ENCODE data around the gene TTC21A. TPM values are rescaled to one million over a fixed set of nuclear protein-coding genes. Genes with fewer than 3 reads are reported as not detected.

The TTC21A gene
- total RNA-seq, 1 donor from 2014 or later = 8.8 TPM

DNA sequence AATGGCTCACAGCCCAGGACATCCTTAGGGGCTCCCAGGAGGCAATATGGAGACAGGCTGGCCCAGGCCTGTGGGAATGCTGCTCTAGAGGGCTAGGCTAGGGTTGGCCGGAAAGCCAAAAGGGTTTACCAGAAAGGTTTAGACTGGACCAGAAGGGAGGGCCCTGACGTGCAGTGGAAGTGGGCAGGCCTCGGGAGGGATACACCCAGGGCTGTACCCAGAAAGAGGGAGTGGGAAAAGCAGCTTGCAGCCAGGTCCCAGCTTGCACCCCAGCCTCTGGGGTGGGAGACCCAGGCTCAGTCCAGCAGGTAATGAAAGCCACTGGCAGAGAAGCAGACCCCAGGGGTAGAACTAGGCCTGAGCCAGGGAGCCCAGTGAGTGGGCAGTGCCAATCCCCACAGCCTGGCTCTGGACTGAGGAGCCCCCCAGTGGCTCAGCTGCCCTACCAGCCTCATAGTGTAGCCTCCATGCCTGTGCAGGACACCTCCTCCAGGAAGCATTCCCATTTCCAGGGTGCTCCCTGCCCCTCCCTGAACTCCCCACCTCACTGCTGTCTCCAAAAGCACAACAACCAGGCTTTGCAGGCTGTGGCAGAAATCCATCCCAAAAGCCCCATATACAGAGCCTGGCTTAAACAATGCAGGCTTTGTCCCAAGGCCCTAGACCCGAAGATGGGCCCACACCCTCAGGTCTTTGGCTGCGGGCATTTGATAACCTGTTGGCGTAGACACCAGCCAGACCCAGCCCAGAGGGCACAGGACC, 3.5 kb upstream of the TTC21A start:
- intact Hi-C loops (cut with DNase I) = no loop called here
- H3K27ac ChIP-seq = no peak overlapping the region
- peaks cover 0 to 16% of the 10 kb centered on the region in 2 donors for H3K36me3 ChIP-seq
- H3K4me3 ChIP-seq = no peak overlapping the region
- no peaks in the 10 kb centered on the region for H3K27me3 ChIP-seq
- H3K4me1 ChIP-seq = peaks cover 67% of the 10 kb centered on the region
- peak; percentile 81 to 86 for DNase-seq (ENCODE audit: extremely low spot score in 2 of 2)
- H3K9me3 ChIP-seq = no peaks in the 10 kb centered on the region
- TF ChIP-seq, protein P1, sequence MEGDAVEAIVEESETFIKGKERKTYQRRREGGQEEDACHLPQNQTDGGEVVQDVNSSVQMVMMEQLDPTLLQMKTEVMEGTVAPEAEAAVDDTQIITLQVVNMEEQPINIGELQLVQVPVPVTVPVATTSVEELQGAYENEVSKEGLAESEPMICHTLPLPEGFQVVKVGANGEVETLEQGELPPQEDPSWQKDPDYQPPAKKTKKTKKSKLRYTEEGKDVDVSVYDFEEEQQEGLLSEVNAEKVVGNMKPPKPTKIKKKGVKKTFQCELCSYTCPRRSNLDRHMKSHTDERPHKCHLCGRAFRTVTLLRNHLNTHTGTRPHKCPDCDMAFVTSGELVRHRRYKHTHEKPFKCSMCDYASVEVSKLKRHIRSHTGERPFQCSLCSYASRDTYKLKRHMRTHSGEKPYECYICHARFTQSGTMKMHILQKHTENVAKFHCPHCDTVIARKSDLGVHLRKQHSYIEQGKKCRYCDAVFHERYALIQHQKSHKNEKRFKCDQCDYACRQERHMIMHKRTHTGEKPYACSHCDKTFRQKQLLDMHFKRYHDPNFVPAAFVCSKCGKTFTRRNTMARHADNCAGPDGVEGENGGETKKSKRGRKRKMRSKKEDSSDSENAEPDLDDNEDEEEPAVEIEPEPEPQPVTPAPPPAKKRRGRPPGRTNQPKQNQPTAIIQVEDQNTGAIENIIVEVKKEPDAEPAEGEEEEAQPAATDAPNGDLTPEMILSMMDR (IDR thresholded peaks at IDR 0.05) = no peak
- TF ChIP-seq POLR2AphosphoS5 (IDR thresholded peaks at IDR 0.05; ENCODE audit: insufficient read depth in 1 of 2, low read depth in 1 of 2) (no peak), POLR2A (IDR thresholded peaks at IDR 0.05) (no peak)

DNA sequence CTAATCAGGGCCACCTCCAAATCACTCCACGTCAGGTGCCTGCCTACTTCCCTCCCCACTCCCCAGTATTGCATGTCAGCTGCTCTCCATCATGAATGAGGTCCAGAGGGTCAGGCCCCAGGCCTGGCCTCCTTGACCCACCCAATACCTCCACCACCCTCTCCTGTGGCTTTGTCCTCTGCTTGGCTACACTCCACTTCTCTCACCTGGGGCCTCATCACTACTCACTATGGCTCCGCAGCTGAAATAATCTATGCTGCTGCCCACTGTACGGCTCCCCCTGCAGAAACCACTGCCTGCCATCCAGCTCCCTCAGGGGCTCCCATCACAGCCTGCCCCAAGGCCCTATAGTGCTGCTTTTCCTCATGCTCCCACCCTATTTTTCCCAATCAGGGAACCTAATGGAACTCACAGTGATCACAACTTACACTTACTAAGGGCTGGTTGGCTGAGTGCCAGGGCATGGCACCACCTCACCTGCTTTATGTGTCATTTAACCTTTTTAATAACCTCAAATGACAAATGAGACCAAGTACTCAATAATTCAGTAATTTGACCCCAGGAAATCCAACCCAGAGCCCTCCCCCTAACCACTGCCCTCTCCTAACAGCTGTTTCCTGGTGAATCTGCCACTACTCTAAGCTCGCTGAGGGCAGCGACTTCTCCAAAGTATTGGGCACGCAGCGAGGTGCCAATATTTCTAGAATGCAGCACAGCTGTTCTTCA, 2.4 kb upstream of the TTC21A start:
- Histone ChIP-seq H3K36me3 (peaks cover 0 to 5% of the 10 kb centered on the region in 2 donors), H3K4me3 (no peak overlapping the region), H3K27ac (no peak overlapping the region), H3K4me1 (peaks cover 69% of the 10 kb centered on the region), H3K9me3 (no peaks in the 10 kb centered on the region), H3K27me3 (no peaks in the 10 kb centered on the region)
- intact Hi-C loops (cut with DNase I) = loop anchor here (5.0 kb wide), 1 partner anchor 42 kb away; no protein-coding TSS in a partner anchor
- TF ChIP-seq POLR2A (IDR thresholded peaks at IDR 0.05) (no peak), POLR2AphosphoS5 (IDR thresholded peaks at IDR 0.05; ENCODE audit: insufficient read depth in 1 of 2, low read depth in 1 of 2) (no peak)
- TF ChIP-seq, protein P1 (IDR thresholded peaks at IDR 0.05) = no peak
- DNase-seq (ENCODE audit: extremely low spot score in 2 of 2) = peak; percentile 64 to 83

DNA sequence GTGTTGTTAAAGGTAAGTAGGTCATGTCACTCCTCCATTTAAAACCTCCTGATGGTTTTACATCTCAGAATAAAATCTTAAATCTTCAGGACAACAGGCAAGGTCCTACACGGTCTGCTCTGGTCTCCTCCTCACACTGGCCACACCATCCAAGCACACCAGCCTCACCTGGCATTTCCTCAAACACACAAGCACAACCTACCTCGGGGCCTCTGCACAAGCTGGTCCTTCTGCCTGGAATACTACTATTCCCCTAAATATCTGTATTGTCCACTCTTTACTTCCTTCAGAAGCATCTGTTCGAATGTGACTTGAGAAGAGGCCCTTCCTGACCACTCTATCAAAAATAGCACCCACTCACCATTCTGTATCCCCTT, 1.8 kb upstream of the TTC21A start:
- Histone ChIP-seq H3K4me1 (peaks cover 69% of the 10 kb centered on the region), H3K9me3 (no peaks in the 10 kb centered on the region), H3K27ac (no peak overlapping the region), H3K4me3 (peak overlapping the region; percentile 69 to 96), H3K27me3 (no peaks in the 10 kb centered on the region), H3K36me3 (peaks cover 0 to under 1% of the 10 kb centered on the region in 2 donors)
- DNase-seq (ENCODE audit: extremely low spot score in 2 of 2) = peak; percentile 61 to 65
- intact Hi-C loops (cut with DNase I) = loop anchor here (5.0 kb wide), 1 partner anchor 42 kb away; no protein-coding TSS in a partner anchor
- TF ChIP-seq POLR2A (IDR thresholded peaks at IDR 0.05) (no peak), POLR2AphosphoS5 (IDR thresholded peaks at IDR 0.05; ENCODE audit: insufficient read depth in 1 of 2, low read depth in 1 of 2) (no peak)
- TF ChIP-seq, protein P1 (IDR thresholded peaks at IDR 0.05) = no peak

DNA sequence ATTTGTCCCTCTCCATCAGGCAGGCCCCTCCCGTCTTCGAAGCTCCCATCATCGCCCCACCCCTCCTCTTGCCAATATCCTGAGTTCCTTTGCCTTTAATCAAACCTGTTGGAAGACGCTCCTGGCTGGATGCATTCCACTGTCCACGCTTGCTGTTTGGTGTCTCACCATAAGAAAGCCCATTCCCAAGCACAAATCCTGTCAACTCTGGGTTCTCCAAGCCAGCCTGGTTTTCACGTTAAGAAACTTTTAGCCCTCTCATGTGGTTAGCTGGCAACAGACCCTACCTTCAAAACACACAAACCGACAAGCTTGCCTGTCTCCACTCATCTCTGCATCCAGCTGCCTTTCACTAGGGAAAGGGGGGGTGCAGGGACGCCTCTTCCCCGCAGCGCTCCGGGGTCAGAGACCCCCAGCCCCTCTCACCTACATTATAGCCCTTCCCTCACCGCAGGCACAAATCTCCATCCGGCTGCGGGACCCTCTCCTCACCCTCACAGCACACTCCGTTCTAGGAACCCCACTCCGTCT, 1.1 kb upstream of the TTC21A start:
- no peaks in the 10 kb centered on the region for H3K27me3 ChIP-seq
- no peaks in the 10 kb centered on the region for H3K9me3 ChIP-seq
- TF ChIP-seq POLR2AphosphoS5 (IDR thresholded peaks at IDR 0.05; ENCODE audit: insufficient read depth in 1 of 2, low read depth in 1 of 2) (no peak), POLR2A (IDR thresholded peaks at IDR 0.05) (no peak)
- TF ChIP-seq, protein P1 (IDR thresholded peaks at IDR 0.05) = no peak
- intact Hi-C loops (cut with DNase I) = loop anchor here (5.0 kb wide), 1 partner anchor 41 kb away; no protein-coding TSS in a partner anchor
- peaks cover 67% of the 10 kb centered on the region for H3K4me1 ChIP-seq
- H3K36me3 ChIP-seq = no peaks in the 10 kb centered on the region
- H3K4me3 ChIP-seq = peak overlapping the region; percentile 69 to 96
- peak overlapping the region; percentile 90 for H3K27ac ChIP-seq
- DNase-seq (ENCODE audit: extremely low spot score in 2 of 2) = peak; percentile 81 to 85

All from vagina (tissue), 2 donors.